Measurements from ENCODE around the gene TMEM150C.

DNA sequence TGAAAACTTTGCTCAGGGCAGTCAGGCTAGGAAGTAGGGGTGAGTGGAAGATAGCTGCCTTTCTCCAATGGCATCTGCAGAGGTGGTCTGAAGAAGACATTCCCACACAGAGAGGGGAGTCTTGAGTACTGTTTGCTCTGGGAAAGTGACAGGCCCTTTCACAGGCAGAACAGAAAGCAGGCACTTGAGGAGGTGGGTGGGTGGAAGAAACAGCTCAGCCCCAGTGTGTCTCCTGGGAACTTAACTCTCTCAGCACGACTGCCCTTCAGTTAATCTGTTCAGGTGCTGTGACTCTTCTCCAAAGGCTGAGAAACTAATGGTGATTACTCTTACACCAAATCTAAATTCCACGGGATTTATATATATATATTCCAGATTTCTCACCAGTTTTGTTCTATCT is 103.1 kb downstream of the TMEM150C start:
- TF ChIP-seq, protein P1, sequence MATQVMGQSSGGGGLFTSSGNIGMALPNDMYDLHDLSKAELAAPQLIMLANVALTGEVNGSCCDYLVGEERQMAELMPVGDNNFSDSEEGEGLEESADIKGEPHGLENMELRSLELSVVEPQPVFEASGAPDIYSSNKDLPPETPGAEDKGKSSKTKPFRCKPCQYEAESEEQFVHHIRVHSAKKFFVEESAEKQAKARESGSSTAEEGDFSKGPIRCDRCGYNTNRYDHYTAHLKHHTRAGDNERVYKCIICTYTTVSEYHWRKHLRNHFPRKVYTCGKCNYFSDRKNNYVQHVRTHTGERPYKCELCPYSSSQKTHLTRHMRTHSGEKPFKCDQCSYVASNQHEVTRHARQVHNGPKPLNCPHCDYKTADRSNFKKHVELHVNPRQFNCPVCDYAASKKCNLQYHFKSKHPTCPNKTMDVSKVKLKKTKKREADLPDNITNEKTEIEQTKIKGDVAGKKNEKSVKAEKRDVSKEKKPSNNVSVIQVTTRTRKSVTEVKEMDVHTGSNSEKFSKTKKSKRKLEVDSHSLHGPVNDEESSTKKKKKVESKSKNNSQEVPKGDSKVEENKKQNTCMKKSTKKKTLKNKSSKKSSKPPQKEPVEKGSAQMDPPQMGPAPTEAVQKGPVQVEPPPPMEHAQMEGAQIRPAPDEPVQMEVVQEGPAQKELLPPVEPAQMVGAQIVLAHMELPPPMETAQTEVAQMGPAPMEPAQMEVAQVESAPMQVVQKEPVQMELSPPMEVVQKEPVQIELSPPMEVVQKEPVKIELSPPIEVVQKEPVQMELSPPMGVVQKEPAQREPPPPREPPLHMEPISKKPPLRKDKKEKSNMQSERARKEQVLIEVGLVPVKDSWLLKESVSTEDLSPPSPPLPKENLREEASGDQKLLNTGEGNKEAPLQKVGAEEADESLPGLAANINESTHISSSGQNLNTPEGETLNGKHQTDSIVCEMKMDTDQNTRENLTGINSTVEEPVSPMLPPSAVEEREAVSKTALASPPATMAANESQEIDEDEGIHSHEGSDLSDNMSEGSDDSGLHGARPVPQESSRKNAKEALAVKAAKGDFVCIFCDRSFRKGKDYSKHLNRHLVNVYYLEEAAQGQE (IDR thresholded peaks at IDR 0.05; ENCODE audit: insufficient read depth in 1 of 2, low read depth in 2 of 2, low read length in 2 of 2), result no peak
- TF ChIP-seq TAF1 (IDR thresholded peaks at IDR 0.05; ENCODE audit: borderline replicate concordance, insufficient read depth, low read length) (no peak), POLR2AphosphoS5 (IDR thresholded peaks at IDR 0.05; ENCODE audit: low read depth, low read length) (no peak)
